ENCODE data around the gene ZNF280A. TPM values are rescaled to one million over a fixed set of nuclear protein-coding genes. Genes with fewer than 3 reads are reported as not detected.

ZNF280A gene
- total RNA-seq, 3 donors from 2014 or later, result not detected

DNA sequence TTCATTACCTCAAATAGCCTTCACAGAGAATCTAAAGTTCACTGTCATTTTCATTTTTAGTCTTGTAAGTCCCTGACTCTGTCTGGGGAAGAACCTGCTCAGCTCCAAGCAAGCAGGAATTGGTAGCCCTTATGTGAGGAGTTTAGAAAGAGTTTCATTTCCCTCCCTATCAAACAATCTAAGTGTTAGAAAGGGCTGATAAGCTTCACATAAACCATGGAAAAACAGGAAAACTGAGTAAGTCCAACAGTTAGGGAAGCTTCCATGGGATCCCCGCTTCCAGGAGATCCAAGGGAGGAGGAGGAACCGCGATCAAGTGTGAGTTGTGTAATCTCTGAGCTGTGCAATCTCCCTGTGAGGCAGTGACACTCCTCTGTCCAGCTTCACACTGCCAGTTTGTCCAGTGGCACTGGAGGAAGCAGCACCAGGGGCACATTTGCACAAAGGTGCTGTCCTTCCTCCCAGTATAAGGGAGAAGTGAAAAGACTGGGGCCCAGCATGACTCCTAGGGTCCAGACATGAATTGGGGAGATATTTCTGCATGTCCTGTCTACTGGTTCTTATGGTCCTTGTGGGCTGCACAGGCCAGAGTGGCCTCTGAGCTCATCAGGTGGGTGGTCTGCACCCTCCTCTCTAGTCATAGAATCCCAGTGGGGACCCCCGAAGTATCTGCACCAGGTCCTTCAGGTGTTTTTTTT lies 34.7 kb upstream of the ZNF280A start:
- Histone ChIP-seq H3K27me3 (peaks cover 0 to 4% of the 10 kb centered on the region in 2 donors), H3K9me3 (no peaks in the 10 kb centered on the region), H3K4me1 (peaks cover 0 to 10% of the 10 kb centered on the region in 2 donors), H3K36me3 (no peaks in the 10 kb centered on the region), H3K4me3 (no peak overlapping the region), H3K27ac (no peak overlapping the region)
- DNase-seq (ENCODE audit: low spot score in 2 of 2), result no peak
- intact Hi-C loops (cut with DNase I; ENCODE audit: low total_unique reads), result no loop called here
- TF ChIP-seq POLR2AphosphoS5 (IDR thresholded peaks at IDR 0.05) (no peak), POLR2A (IDR thresholded peaks at IDR 0.05) (no peak)
- TF ChIP-seq, protein P1, sequence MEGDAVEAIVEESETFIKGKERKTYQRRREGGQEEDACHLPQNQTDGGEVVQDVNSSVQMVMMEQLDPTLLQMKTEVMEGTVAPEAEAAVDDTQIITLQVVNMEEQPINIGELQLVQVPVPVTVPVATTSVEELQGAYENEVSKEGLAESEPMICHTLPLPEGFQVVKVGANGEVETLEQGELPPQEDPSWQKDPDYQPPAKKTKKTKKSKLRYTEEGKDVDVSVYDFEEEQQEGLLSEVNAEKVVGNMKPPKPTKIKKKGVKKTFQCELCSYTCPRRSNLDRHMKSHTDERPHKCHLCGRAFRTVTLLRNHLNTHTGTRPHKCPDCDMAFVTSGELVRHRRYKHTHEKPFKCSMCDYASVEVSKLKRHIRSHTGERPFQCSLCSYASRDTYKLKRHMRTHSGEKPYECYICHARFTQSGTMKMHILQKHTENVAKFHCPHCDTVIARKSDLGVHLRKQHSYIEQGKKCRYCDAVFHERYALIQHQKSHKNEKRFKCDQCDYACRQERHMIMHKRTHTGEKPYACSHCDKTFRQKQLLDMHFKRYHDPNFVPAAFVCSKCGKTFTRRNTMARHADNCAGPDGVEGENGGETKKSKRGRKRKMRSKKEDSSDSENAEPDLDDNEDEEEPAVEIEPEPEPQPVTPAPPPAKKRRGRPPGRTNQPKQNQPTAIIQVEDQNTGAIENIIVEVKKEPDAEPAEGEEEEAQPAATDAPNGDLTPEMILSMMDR (IDR thresholded peaks at IDR 0.05), result no peak

DNA sequence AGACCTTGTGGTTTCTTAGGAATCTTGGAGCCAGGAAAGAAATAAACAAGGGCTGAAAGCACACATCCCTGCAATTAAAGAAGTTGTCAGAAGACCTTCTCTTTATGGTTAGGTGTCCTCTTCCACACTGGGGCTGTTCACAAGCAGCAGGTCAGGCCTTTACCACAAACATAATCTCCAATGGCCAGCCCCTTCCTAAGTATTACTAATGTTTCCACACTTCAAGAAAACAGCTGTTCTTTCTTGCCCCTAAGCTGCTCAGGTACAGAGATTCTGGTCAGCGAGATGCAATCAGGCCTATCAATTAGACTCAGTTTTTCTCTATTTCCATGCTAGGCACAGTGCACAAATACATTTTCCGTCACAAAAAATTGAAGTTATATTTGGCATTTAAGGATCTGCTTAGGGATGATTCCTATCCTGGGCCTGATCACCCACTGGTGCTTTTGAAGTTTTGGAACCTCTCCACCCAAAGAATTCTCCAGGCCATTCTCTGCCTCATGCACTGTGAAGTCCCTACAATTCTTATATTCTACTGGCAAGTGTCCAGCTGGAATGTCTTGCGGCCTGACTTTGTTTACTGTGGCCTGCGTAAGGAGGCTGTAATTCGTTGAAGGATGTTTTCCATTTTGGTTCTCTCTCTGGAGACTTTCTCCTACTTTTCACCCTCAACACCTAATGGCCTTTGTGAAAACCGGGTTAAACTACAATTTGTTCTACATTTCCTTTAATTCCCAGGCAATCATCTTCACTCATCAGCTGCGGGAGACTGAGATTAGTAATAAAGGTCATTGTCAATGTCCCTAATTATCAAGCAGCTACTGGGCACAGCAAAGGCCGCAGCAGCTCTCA lies 33.9 kb upstream of the ZNF280A start:
- Histone ChIP-seq H3K36me3 (no peaks in the 10 kb centered on the region), H3K27ac (no peak overlapping the region), H3K4me1 (peaks cover 0 to 10% of the 10 kb centered on the region in 2 donors), H3K4me3 (no peak overlapping the region), H3K27me3 (peaks cover 0 to 2% of the 10 kb centered on the region in 2 donors), H3K9me3 (no peaks in the 10 kb centered on the region)
- TF ChIP-seq POLR2AphosphoS5 (IDR thresholded peaks at IDR 0.05), result no peak
- intact Hi-C loops (cut with DNase I; ENCODE audit: low total_unique reads), result no loop called here
- DNase-seq (ENCODE audit: low spot score in 2 of 2), result no peak

DNA sequence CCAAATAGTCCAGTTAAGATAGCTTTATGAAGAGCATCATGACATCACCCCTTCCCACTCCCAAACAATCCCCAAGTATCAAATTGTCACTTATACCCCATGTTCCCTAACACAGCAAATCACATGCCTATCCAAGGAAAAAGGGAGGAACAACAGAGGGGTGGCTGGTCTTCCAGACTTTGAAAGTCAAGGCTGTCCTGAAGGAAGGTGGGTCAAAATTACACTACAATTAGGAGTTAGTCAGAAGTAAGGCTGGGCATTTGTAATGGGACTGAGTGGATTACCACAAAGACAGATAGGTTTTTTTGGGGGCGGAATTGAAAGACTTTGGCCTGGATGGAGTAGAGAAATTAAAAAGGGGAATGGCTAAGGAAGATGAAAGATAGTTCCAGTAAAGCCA lies 33.1 kb upstream of the ZNF280A start:
- intact Hi-C loops (cut with DNase I; ENCODE audit: low total_unique reads), result no loop called here

DNA sequence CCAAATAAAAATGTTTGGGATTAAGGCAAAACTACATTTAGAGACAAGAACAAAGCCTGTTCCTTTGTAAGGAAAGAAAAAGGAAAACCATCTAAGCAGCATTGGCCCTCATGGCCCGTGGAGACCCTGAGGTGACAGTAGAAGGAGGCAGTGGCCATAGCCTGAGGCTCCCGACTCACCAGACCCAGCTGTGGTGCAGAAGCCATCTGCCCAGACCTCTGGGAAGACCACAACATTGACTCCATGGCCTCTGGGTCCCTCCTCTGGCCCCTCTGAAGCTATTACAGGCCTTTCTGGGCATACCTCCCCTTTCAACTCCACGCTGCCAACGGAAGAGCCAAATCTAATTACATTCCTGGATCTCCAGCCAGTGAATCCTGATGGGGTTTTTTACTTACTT lies 32.6 kb upstream of the ZNF280A start:
- no peak for DNase-seq (ENCODE audit: low spot score in 2 of 2)
- Histone ChIP-seq H3K4me1 (peaks cover 0 to 10% of the 10 kb centered on the region in 2 donors), H3K27ac (no peak overlapping the region), H3K4me3 (no peak overlapping the region), H3K9me3 (no peaks in the 10 kb centered on the region), H3K27me3 (no peaks in the 10 kb centered on the region), H3K36me3 (no peaks in the 10 kb centered on the region)
- intact Hi-C loops (cut with DNase I; ENCODE audit: low total_unique reads), result no loop called here
- TF ChIP-seq POLR2AphosphoS5 (IDR thresholded peaks at IDR 0.05) (no peak), POLR2A (IDR thresholded peaks at IDR 0.05) (no peak)
- TF ChIP-seq, protein P1 (IDR thresholded peaks at IDR 0.05), result no peak

More for the DNA sequence above, 33.1 kb upstream of the ZNF280A start:
- Histone ChIP-seq H3K9me3 (no peaks in the 10 kb centered on the region), H3K4me3 (no peak overlapping the region), H3K27me3 (no peaks in the 10 kb centered on the region), H3K36me3 (no peaks in the 10 kb centered on the region), H3K4me1 (peaks cover 0 to 10% of the 10 kb centered on the region in 2 donors), H3K27ac (no peak overlapping the region)
- TF ChIP-seq, protein P1 (IDR thresholded peaks at IDR 0.05), result no peak
- TF ChIP-seq POLR2A (IDR thresholded peaks at IDR 0.05) (no peak), POLR2AphosphoS5 (IDR thresholded peaks at IDR 0.05) (no peak)
- DNase-seq (ENCODE audit: low spot score in 2 of 2), result no peak

DNA sequence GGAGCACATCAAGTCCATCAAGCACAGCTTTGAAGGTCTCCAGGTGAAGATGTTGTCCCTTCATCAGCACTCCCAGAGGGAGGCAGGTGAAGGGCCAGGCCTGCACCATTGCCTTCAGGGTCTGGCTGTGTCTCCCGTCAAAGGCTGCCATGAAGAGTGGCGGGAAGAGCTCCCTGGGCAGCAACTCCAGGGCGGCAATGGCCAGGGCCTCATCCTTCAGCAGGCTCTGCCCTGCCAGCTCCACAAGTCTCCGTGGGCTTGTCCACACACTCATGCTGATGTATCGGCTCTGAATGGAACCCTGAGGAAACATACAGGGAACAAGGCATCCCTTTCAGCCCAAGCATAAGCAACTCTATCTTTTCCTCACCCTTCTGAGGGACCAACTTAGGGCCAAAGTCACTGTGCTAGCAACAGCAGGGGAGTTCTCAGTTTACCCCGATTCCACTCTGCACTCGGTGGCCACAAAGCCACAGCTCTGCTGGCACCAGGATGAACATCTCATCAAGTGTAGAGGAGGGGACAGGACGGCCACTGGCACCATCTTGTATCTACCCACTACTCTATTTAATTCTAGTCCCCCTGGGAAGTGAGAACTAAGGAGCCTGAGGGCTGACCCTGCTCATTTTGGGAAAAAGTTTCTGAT lies 30.8 kb upstream of the ZNF280A start:
- intact Hi-C loops (cut with DNase I; ENCODE audit: low total_unique reads), result no loop called here
- Histone ChIP-seq H3K4me1 (peaks cover 0 to 10% of the 10 kb centered on the region in 2 donors), H3K36me3 (no peaks in the 10 kb centered on the region), H3K27me3 (no peaks in the 10 kb centered on the region), H3K9me3 (no peaks in the 10 kb centered on the region), H3K4me3 (no peak overlapping the region), H3K27ac (no peak overlapping the region)
- no peak for DNase-seq (ENCODE audit: low spot score in 2 of 2)
- TF ChIP-seq, protein P1 (IDR thresholded peaks at IDR 0.05), result no peak
- TF ChIP-seq POLR2A (IDR thresholded peaks at IDR 0.05) (no peak), POLR2AphosphoS5 (IDR thresholded peaks at IDR 0.05) (no peak)

Data from breast epithelium (tissue), 4 donors.